Measurements from ENCODE around the gene CATSPER1.

- TF ChIP-seq POLR2A (IDR thresholded peaks at IDR 0.05; ENCODE audit: low read length) (no peak), GATA1 (IDR thresholded peaks at IDR 0.05; ENCODE audit: low read depth, low read length) (no peak)
Observed at GRCh38 chr11:66036334-66036710, 10.0 kb upstream of the CATSPER1 start.

Measured in erythroblast (primary cell).